ENCODE measurements around the gene ITIH4. TPM values are rescaled to one million over a fixed set of nuclear protein-coding genes. Genes with fewer than 3 reads are reported as not detected.

Gene ITIH4
- 3.7 and 4.1 TPM in 2 replicates for total RNA-seq (2022)
- Bru-seq, nascent RNA = percentile 30 among the genes with signal in this experiment
- BruChase-seq, experiment 1, labeled RNA remaining after a 2-hour chase = percentile 12 among the genes with signal in this experiment
- BruChase-seq, experiment 2, labeled RNA remaining after a 6-hour chase = not detected
- long read RNA-seq = 0 reads

GRCh38 chr3:52830535-52831258 lies at the start of gene ITIH4:
Gene ITIH4, minus strand, starts transcription at chr3:52830672. Its CDS starts 30 bp downstream, at chr3:52830642.
- no peaks in the 10 kb centered on the region for H3K9me3 Mint-ChIP-seq (ENCODE audit: unreplicated experiment)
- ChIA-PET POLR2A (no interaction called here), CTCF (interaction anchor here (0.6 kb wide), 1 partner anchor 59 kb away, joined by 4 read pairs; no protein-coding TSS in a partner anchor)
- H3K4me1 Mint-ChIP-seq (ENCODE audit: low read depth, unreplicated experiment) = peaks cover 12% of the 10 kb centered on the region
- no peaks in the 10 kb centered on the region for H3K27me3 Mint-ChIP-seq (ENCODE audit: insufficient read depth, unreplicated experiment)
- BruUV-seq (replicated peaks) = no TSS peak
- no peak within 1 kb of the TSS for H3K27ac Mint-ChIP-seq (ENCODE audit: unreplicated experiment)
- no peak for DNase-seq
- no peak within 1 kb of the TSS for H3K4me3 ChIP-seq (ENCODE audit: low read depth, low read length)
- no peaks in the 10 kb centered on the region for H3K9me3 ChIP-seq
- H3K36me3 Mint-ChIP-seq (ENCODE audit: insufficient read depth, unreplicated experiment) = no peaks in the 10 kb centered on the region
- no peak within 1 kb of the TSS for H3K4me3 Mint-ChIP-seq (ENCODE audit: unreplicated experiment)
- no peak for TF ChIP-seq CTCF (IDR thresholded peaks at IDR 0.05; ENCODE audit: insufficient read depth in 1 of 2, low read depth in 1 of 2, low read length in 1 of 2, severe bottlenecking in 1 of 2, unreplicated experiment in 1 of 2)
- intact Hi-C loops (cut with micrococcal nuclease; ENCODE audit: unreplicated experiment) = no loop called here
- peaks cover 9% of the 10 kb centered on the region; the same call in 1 of the 2 replicates for H3K4me1 ChIP-seq
- no peaks in the 10 kb centered on the region for H3K36me3 ChIP-seq (ENCODE audit: control insufficient read depth, insufficient read depth, low read length)
- no peaks in the 10 kb centered on the region for H3K27me3 ChIP-seq (replicated peaks; ENCODE audit: control insufficient read depth, insufficient read depth, low read length)

- no peak overlapping the region for H3K4me3 Mint-ChIP-seq (ENCODE audit: unreplicated experiment)
- ChIA-PET POLR2A (no interaction called here), CTCF (no interaction called here)
- no peaks in the 10 kb centered on the region for H3K9me3 Mint-ChIP-seq (ENCODE audit: unreplicated experiment)
- no peaks in the 10 kb centered on the region for H3K27me3 ChIP-seq (replicated peaks; ENCODE audit: control insufficient read depth, insufficient read depth, low read length)
- intact Hi-C loops (cut with micrococcal nuclease; ENCODE audit: unreplicated experiment) = no loop called here
- H3K9me3 ChIP-seq = no peaks in the 10 kb centered on the region
- H3K27ac Mint-ChIP-seq (ENCODE audit: unreplicated experiment) = no peak overlapping the region
- peaks cover 10% of the 10 kb centered on the region for H3K4me1 ChIP-seq
- no peaks in the 10 kb centered on the region for H3K27me3 Mint-ChIP-seq (ENCODE audit: insufficient read depth, unreplicated experiment)
- no peak for DNase-seq
- H3K36me3 Mint-ChIP-seq (ENCODE audit: insufficient read depth, unreplicated experiment) = no peaks in the 10 kb centered on the region
- no peak overlapping the region for H3K4me3 ChIP-seq (ENCODE audit: low read depth, low read length)
- H3K36me3 ChIP-seq (ENCODE audit: control insufficient read depth, insufficient read depth, low read length) = no peaks in the 10 kb centered on the region
- peaks cover 7% of the 10 kb centered on the region for H3K4me1 Mint-ChIP-seq (ENCODE audit: low read depth, unreplicated experiment)
- BruUV-seq (replicated peaks) = no TSS peak
- no peak for TF ChIP-seq CTCF (IDR thresholded peaks at IDR 0.05; ENCODE audit: insufficient read depth in 1 of 2, low read depth in 1 of 2, low read length in 1 of 2, severe bottlenecking in 1 of 2, unreplicated experiment in 1 of 2)
These were observed 49.6 kb upstream of the ITIH4 start for GRCh38 chr3:52880047-52880446.

- no peaks in the 10 kb centered on the region for H3K9me3 Mint-ChIP-seq (ENCODE audit: unreplicated experiment)
- DNase-seq = no peak
- no peaks in the 10 kb centered on the region for H3K36me3 ChIP-seq (ENCODE audit: control insufficient read depth, insufficient read depth, low read length)
- no peaks in the 10 kb centered on the region for H3K9me3 ChIP-seq
- TF ChIP-seq CTCF (IDR thresholded peaks at IDR 0.05; ENCODE audit: insufficient read depth in 1 of 2, low read depth in 1 of 2, low read length in 1 of 2, severe bottlenecking in 1 of 2, unreplicated experiment in 1 of 2) = no peak
- H3K4me3 Mint-ChIP-seq (ENCODE audit: unreplicated experiment) = no peak overlapping the region
- H3K4me1 ChIP-seq = peaks cover 12% of the 10 kb centered on the region
- no peaks in the 10 kb centered on the region for H3K27me3 Mint-ChIP-seq (ENCODE audit: insufficient read depth, unreplicated experiment)
- no peaks in the 10 kb centered on the region for H3K27me3 ChIP-seq (replicated peaks; ENCODE audit: control insufficient read depth, insufficient read depth, low read length)
- intact Hi-C loops (cut with micrococcal nuclease; ENCODE audit: unreplicated experiment) = no loop called here
- BruUV-seq (replicated peaks) = no TSS peak
- POLR2A ChIA-PET = no interaction called here
- H3K36me3 Mint-ChIP-seq (ENCODE audit: insufficient read depth, unreplicated experiment) = no peaks in the 10 kb centered on the region
- peaks cover 10% of the 10 kb centered on the region for H3K4me1 Mint-ChIP-seq (ENCODE audit: low read depth, unreplicated experiment)
- CTCF ChIA-PET = interaction anchor here (0.6 to 0.9 kb wide), 3 partner anchors 14 to 29 kb away, joined by 3 to 4 read pairs (median 3); no protein-coding TSS in a partner anchor
- H3K27ac Mint-ChIP-seq (ENCODE audit: unreplicated experiment) = no peak overlapping the region
- no peak overlapping the region for H3K4me3 ChIP-seq (ENCODE audit: low read depth, low read length)
These were observed 49.1 kb upstream of the ITIH4 start for GRCh38 chr3:52879581-52879980.
